Breast epithelium (tissue), 4 donors: ENCODE results near the gene CDHR2. TPM values are rescaled to one million over a fixed set of nuclear protein-coding genes. Genes with fewer than 3 reads are reported as not detected.

ENCODE experiments used
- DNase-seq, 2 donors: peaks; one replicate each; pipeline ENCODE4 v3.0.0-alpha.2; 2019; ENCODE audit warnings: low spot score in 2 of 2
- H3K27ac ChIP-seq, 2 donors: fragments of 200-600 bp; sonication (generic) in 1 of 2; one replicate each; pipeline ENCODE4 v1.5.1; 2016 to 2019; ENCODE audit warnings: mild to moderate bottlenecking in 1 of 2
- H3K27me3 ChIP-seq, 2 donors: fragments of 200-600 bp; sonication (generic) in 1 of 2; one replicate each; pipeline versions ENCODE4 v1.5.1 to v1.6.0; 2017 to 2019; ENCODE audit warnings: control low read depth in 1 of 2, mild to moderate bottlenecking in 1 of 2
- H3K36me3 ChIP-seq: fragments of 200-600 bp; one replicate; pipeline ENCODE4 v1.5.1; 2019
- H3K4me1 ChIP-seq, 2 donors: fragments of 200-600 bp; sonication (generic); one replicate each; pipeline ENCODE4 v1.5.1; 2016 to 2019; ENCODE audit warnings: control low read depth in 1 of 2
- H3K4me3 ChIP-seq, 3 donors: fragments of 200-600 bp; sonication (generic); 1 replicate in 2 of 3; 2 replicates in 1 of 3; pipeline ENCODE4 v1.5.1; 2016 to 2019; ENCODE audit warnings: mild to moderate bottlenecking in 3 of 3, moderate library complexity in 2 of 3
- H3K9me3 ChIP-seq, 2 donors: fragments of 200-600 bp; sonication (generic) in 1 of 2; one replicate each; pipeline ENCODE4 v1.5.1; 2016 to 2019; ENCODE audit warnings: control low read depth in 1 of 2
- CTCF ChIP-seq, 3 donors: fragments of 450-650 bp; IDR thresholded peaks; one replicate each; pipeline ENCODE4 v1.5.1; 2016 to 2017; ENCODE audit warnings: antibody characterized with exemption in 3 of 3, mild to moderate bottlenecking in 3 of 3, moderate library complexity in 3 of 3
- POLR2A ChIP-seq: fragments of 450-650 bp; IDR thresholded peaks from one replicate; pipeline ENCODE4 v1.6.1; 2016; ENCODE audit warnings: antibody characterized with exemption, mild to moderate bottlenecking, moderate library complexity
- POLR2AphosphoS5 ChIP-seq, 3 donors: sonication (generic); formaldehyde crosslinking; IDR thresholded peaks; one replicate each; pipeline ENCODE4 v1.6.1; 2017; ENCODE audit warnings: antibody characterized with exemption in 3 of 3
- intact Hi-C: fragments of 100-400 bp; cut with DNase I; formaldehyde crosslinking; loops from one replicate; pipeline ENCODE4 v1.15.1; 2023; ENCODE audit warnings: low total_unique reads
- total RNA-seq, 3 donors: library from RNA; depleted of rRNA; stranded (reverse); fragments of >200 nt; gene quantifications; one replicate each; pipeline ENCODE4 v1.1.0, GENCODE V29; 2016

The CDHR2 gene
- total RNA-seq, 3 donors from 2014 or later = 2.3 TPM; not detected in 2

GRCh38 chr5:176519810-176520720 lies 29.1 kb upstream of the CDHR2 start:
- Histone ChIP-seq H3K36me3 (no peaks in the 10 kb centered on the region), H3K27ac (no peak overlapping the region), H3K4me3 (no peak overlapping the region), H3K4me1 (no peaks in the 10 kb centered on the region), H3K27me3 (no peaks in the 10 kb centered on the region), H3K9me3 (no peaks in the 10 kb centered on the region)
- TF ChIP-seq POLR2A (no peak), POLR2AphosphoS5 (IDR thresholded peaks at IDR 0.05) (no peak), CTCF (IDR thresholded peaks at IDR 0.05) (no peak)
- intact Hi-C loops = no loop called here
- no peak for DNase-seq

- Histone ChIP-seq H3K9me3 (no peaks in the 10 kb centered on the region), H3K27me3 (no peaks in the 10 kb centered on the region), H3K27ac (no peak overlapping the region), H3K36me3 (no peaks in the 10 kb centered on the region), H3K4me3 (no peak overlapping the region), H3K4me1 (no peaks in the 10 kb centered on the region)
- DNase-seq = no peak
- TF ChIP-seq POLR2AphosphoS5 (IDR thresholded peaks at IDR 0.05) = no peak
- no peak for TF ChIP-seq POLR2A
- no peak for TF ChIP-seq CTCF (IDR thresholded peaks at IDR 0.05)
- intact Hi-C loops = no loop called here
Observed at GRCh38 chr5:176521286-176521685, 27.9 kb upstream of the CDHR2 start.

- Histone ChIP-seq H3K36me3 (no peaks in the 10 kb centered on the region), H3K27ac (no peak overlapping the region), H3K9me3 (no peaks in the 10 kb centered on the region), H3K27me3 (no peaks in the 10 kb centered on the region), H3K4me3 (no peak overlapping the region), H3K4me1 (no peaks in the 10 kb centered on the region)
- intact Hi-C loops = no loop called here
- TF ChIP-seq CTCF (IDR thresholded peaks at IDR 0.05) = no peak
- TF ChIP-seq POLR2AphosphoS5 (IDR thresholded peaks at IDR 0.05) = no peak
- TF ChIP-seq POLR2A = no peak
- DNase-seq = no peak
Observed at GRCh38 chr5:176521699-176522263, 27.4 kb upstream of the CDHR2 start.

GRCh38 chr5:176524138-176524537 lies 25.0 kb upstream of the CDHR2 start:
- no peak overlapping the region for H3K27ac ChIP-seq
- H3K36me3 ChIP-seq = peaks cover 4% of the 10 kb centered on the region
- no peak for TF ChIP-seq CTCF (IDR thresholded peaks at IDR 0.05)
- no peak for TF ChIP-seq POLR2A
- no peak for TF ChIP-seq POLR2AphosphoS5 (IDR thresholded peaks at IDR 0.05)
- H3K4me3 ChIP-seq = no peak overlapping the region
- no peaks in the 10 kb centered on the region for H3K9me3 ChIP-seq
- no peak for DNase-seq
- intact Hi-C loops = no loop called here
- H3K4me1 ChIP-seq = no peaks in the 10 kb centered on the region
- no peaks in the 10 kb centered on the region for H3K27me3 ChIP-seq

- no peaks in the 10 kb centered on the region for H3K4me1 ChIP-seq
- H3K36me3 ChIP-seq = peaks cover 7% of the 10 kb centered on the region
- TF ChIP-seq POLR2A = no peak
- TF ChIP-seq POLR2AphosphoS5 (IDR thresholded peaks at IDR 0.05) = no peak
- TF ChIP-seq CTCF (IDR thresholded peaks at IDR 0.05) = no peak
- DNase-seq = no peak
- intact Hi-C loops = no loop called here
- H3K9me3 ChIP-seq = no peaks in the 10 kb centered on the region
- H3K4me3 ChIP-seq = no peak overlapping the region
- no peaks in the 10 kb centered on the region for H3K27me3 ChIP-seq
- no peak overlapping the region for H3K27ac ChIP-seq
Observed at GRCh38 chr5:176524987-176525386, 24.2 kb upstream of the CDHR2 start.
